T-cell (primary cell): ENCODE measurements around the gene ZFAND5. TPM values are rescaled to one million over a fixed set of nuclear protein-coding genes. Genes with fewer than 3 reads are reported as not detected.
A peak's percentile ranks its signal among the peaks of the same experiment; 100 is the strongest.

ENCODE experiments used
- ATAC-seq, 4 experiments: fragments of 200-7000 bp in 3 of 4; fragments of 150-1000 bp in 1 of 4; cut with Tn5 transposase; replicated peaks in 1 of 4; 1 replicate in 3 of 4; 2 replicates in 1 of 4; pipeline ENCODE4 v1.10.0; 2021; ENCODE audit warnings: moderate library complexity in 3 of 4, mild to moderate bottlenecking in 2 of 4, moderate number of reproducible peaks in 1 of 4
- CTCF ChIA-PET, 2 donors: fragments of 300-600 bp; sonication (Branson Sonifier 250); formaldehyde crosslinking; loops; one replicate each; lab custom pipeline; 2022; ENCODE audit warnings: antibody characterized with exemption in 2 of 2; lab: Charles Lee
- POLR2A ChIA-PET, 2 donors: fragments of 300-600 bp; sonication (Branson Sonifier 250); formaldehyde crosslinking; loops; one replicate each; lab custom pipeline; 2022; ENCODE audit warnings: antibody characterized with exemption in 2 of 2; lab: Charles Lee
- DNase-seq, 35 experiments: peaks; one replicate each; pipeline versions ENCODE4 v3.0.0 to v3.0.0-alpha.2; 2013 to 2023
- H3K27ac ChIP-seq: one replicate; pipeline ENCODE4 v1.5.1; 2013; ENCODE audit warnings: low read length
- H3K27me3 ChIP-seq, 2 experiments: replicated peaks in 1 of 2; 1 replicate in 1 of 2; 2 replicates in 1 of 2; pipeline versions ENCODE4 v1.6.1 to v1.7.0; 2013; ENCODE audit warnings: low read length in 1 of 2, mixed read lengths in 1 of 2; ENCODE audit not compliant: control insufficient read depth in 2 of 2, insufficient read depth in 2 of 2; ENCODE audit errors: extremely low read depth in 1 of 2
- H3K36me3 ChIP-seq, 2 donors: 1 replicate in 1 of 2; 2 replicates in 1 of 2; pipeline versions ENCODE4 v1.6.1 to v1.7.0; 2013; ENCODE audit warnings: low read length in 1 of 2; ENCODE audit not compliant: control insufficient read depth in 2 of 2, insufficient read depth in 1 of 2; ENCODE audit errors: extremely low read depth in 1 of 2
- H3K4me1 ChIP-seq, 2 experiments: 1 replicate in 1 of 2; 2 replicates in 1 of 2; pipeline versions ENCODE4 v1.6.1 to v1.7.0; 2013; ENCODE audit warnings: low read length in 2 of 2, mixed read lengths in 1 of 2; ENCODE audit not compliant: insufficient read depth in 2 of 2, control insufficient read depth in 1 of 2; ENCODE audit errors: extremely low read depth in 1 of 2
- H3K4me3 ChIP-seq, 2 donors: 1 replicate in 1 of 2; 2 replicates in 1 of 2; pipeline versions ENCODE4 v1.5.1 to v1.7.0; 2013; ENCODE audit warnings: mild to moderate bottlenecking in 2 of 2, low read length in 1 of 2, moderate library complexity in 1 of 2; ENCODE audit not compliant: control insufficient read depth in 1 of 2; ENCODE audit errors: extremely low read depth in 1 of 2
- H3K9me3 ChIP-seq: 2 replicates; pipeline ENCODE4 v1.7.0; 2013
- H3K27ac Mint-ChIP-seq, 2 donors: one replicate each; pipeline ENCODE4 v1.8.0; 2020 to 2021; ENCODE audit warnings: mild to moderate bottlenecking in 2 of 2, mixed read lengths in 2 of 2
- H3K27me3 Mint-ChIP-seq, 2 donors: one replicate each; pipeline ENCODE4 v1.8.0; 2021 to 2022; ENCODE audit warnings: mixed read lengths in 2 of 2
- H3K36me3 Mint-ChIP-seq: one replicate; pipeline ENCODE4 v1.8.0; 2021; ENCODE audit warnings: mixed read lengths
- H3K4me1 Mint-ChIP-seq, 3 donors: one replicate each; pipeline ENCODE4 v1.8.0; 2020 to 2022; ENCODE audit warnings: mixed read lengths in 3 of 3, mild to moderate bottlenecking in 1 of 3
- H3K4me3 Mint-ChIP-seq, 3 donors: one replicate each; pipeline ENCODE4 v1.8.0; 2020 to 2022; ENCODE audit warnings: mild to moderate bottlenecking in 3 of 3, mixed read lengths in 3 of 3, moderate library complexity in 3 of 3
- H3K9me3 Mint-ChIP-seq, 3 donors: one replicate each; pipeline ENCODE4 v1.8.0; 2020 to 2022; ENCODE audit warnings: mixed read lengths in 3 of 3
- WGBS: methylation state at CpG from one replicate; pipeline ENCODE4 v1.1.5; 2013; ENCODE audit warnings: missing lambda C conversion rate; ENCODE audit not compliant: insufficient coverage; 5-methylcytosine and 5-hydroxymethylcytosine counted together
- total RNA-seq, 35 experiments: library from RNA in 6 of 35; stranded (reverse) in 6 of 35; fragments of 120-200 nt in 1 of 35; gene quantifications; one replicate each; pipeline versions ENCODE4 v1.2.1 to v1.2.4 and lab custom pipeline; 2013 to 2026

The ZFAND5 gene
- total RNA-seq, 5 donors from 2014 or later (not counting 1 experiment from before 2014, with no cell fraction given) = 112 to 275 (median 118) TPM

GRCh38 chr9:72365525-72366256, 683 bp upstream of the ZFAND5 start:
- no peaks in the 10 kb centered on the region for H3K36me3 ChIP-seq
- Mint-ChIP-seq H3K27ac (peak overlapping the region; percentile 97 to 99), H3K27me3 (no peaks in the 10 kb centered on the region), H3K4me1 (peaks cover 32 to 40% (median 32%) of the 10 kb centered on the region in 3 donors), H3K9me3 (no peaks in the 10 kb centered on the region), H3K4me3 (peak overlapping the region; percentile 92 to 95 (median 93)), H3K36me3 (peaks cover 2% of the 10 kb centered on the region)
- ChIA-PET POLR2A (interaction anchor here (0.6 to 1.8 kb wide), 7 partner anchors 9 to 1947 kb away, joined by 3 to 10 read pairs (median 6); partner anchors contain the start of genes ABHD17B (in 1 of the 2) and C9orf85 (in 1 of the 2)), CTCF (interaction anchor here in 1 of 2 donors (1.0 kb wide), 1 partner anchor 23 kb away, joined by 5 read pairs; no protein-coding TSS in a partner anchor)
- peak overlapping the region; percentile 100 for H3K27ac ChIP-seq
- no peaks in the 10 kb centered on the region for H3K27me3 ChIP-seq
- H3K4me3 ChIP-seq = peak overlapping the region; percentile 74 to 98
- DNase-seq (peak in 34 of 35 experiments; percentile 18 to 72 (median 46)), ATAC-seq (peak; percentile 29 to 33 (median 32))
- peaks cover 16 to 25% of the 10 kb centered on the region in 2 experiments for H3K4me1 ChIP-seq
- H3K9me3 ChIP-seq = no peaks in the 10 kb centered on the region
- under 1% methylated on average over 31 of the region's 38 CpGs for WGBS

GRCh38 chr9:72363908-72364678, 915 bp downstream of the ZFAND5 start:
- peak overlapping the region; percentile 45 for H3K27ac ChIP-seq
- Mint-ChIP-seq H3K36me3 (peaks cover 5% of the 10 kb centered on the region), H3K27ac (peak overlapping the region; percentile 87 to 94), H3K4me1 (peaks cover 48 to 52% (median 48%) of the 10 kb centered on the region in 3 donors), H3K27me3 (no peaks in the 10 kb centered on the region), H3K4me3 (peak overlapping the region; percentile 92 to 95 (median 93)), H3K9me3 (no peaks in the 10 kb centered on the region)
- ATAC-seq (peak; percentile 58 to 68 (median 66)), DNase-seq (peak in 34 of 35 experiments; percentile 4 to 82 (median 69))
- H3K4me1 ChIP-seq = peaks cover 16 to 27% of the 10 kb centered on the region in 2 experiments
- CTCF ChIA-PET = interaction anchor here in 1 of 2 donors (0.6 kb wide), 1 partner anchor 35 kb away, joined by 3 read pairs; no protein-coding TSS in a partner anchor
- WGBS = under 1% methylated on average over 69 of the region's 73 CpGs
- POLR2A ChIA-PET = interaction anchor here (0.6 to 1.8 kb wide), 5 partner anchors 13 to 726 kb away, joined by 5 to 8 read pairs (median 7); partner anchors contain the start of genes ABHD17B (in 1 of the 2) and C9orf85 (in 1 of the 2)
- H3K4me3 ChIP-seq = peak overlapping the region; percentile 96 to 98
- no peaks in the 10 kb centered on the region for H3K9me3 ChIP-seq
- no peaks in the 10 kb centered on the region for H3K27me3 ChIP-seq
- H3K36me3 ChIP-seq = peaks cover 0 to 15% of the 10 kb centered on the region in 2 donors

GRCh38 chr9:72363236-72363635, 1.8 kb downstream of the ZFAND5 start:
- H3K9me3 Mint-ChIP-seq = no peaks in the 10 kb centered on the region
- POLR2A ChIA-PET = interaction anchor here (0.6 to 1.8 kb wide), 6 partner anchors 10 to 765 kb away, joined by 3 to 7 read pairs (median 3); no protein-coding TSS in a partner anchor

GRCh38 chr9:72362680-72363139, 2.3 kb downstream of the ZFAND5 start:
- peak overlapping the region; percentile 96 to 98 for H3K4me3 ChIP-seq
- peaks cover 0 to 26% of the 10 kb centered on the region in 2 donors for H3K36me3 ChIP-seq
- Mint-ChIP-seq H3K27ac (peak overlapping the region; percentile 61 to 87), H3K4me1 (peaks cover 62 to 66% (median 62%) of the 10 kb centered on the region in 3 donors), H3K27me3 (no peaks in the 10 kb centered on the region), H3K4me3 (peak overlapping the region; percentile 92 to 95 (median 93)), H3K36me3 (peaks cover 15% of the 10 kb centered on the region), H3K9me3 (no peaks in the 10 kb centered on the region)
- DNase-seq (peak in 31 of 35 experiments; percentile 4 to 53 (median 17)), ATAC-seq (no peak)
- no peaks in the 10 kb centered on the region for H3K27me3 ChIP-seq
- H3K27ac ChIP-seq = no peak overlapping the region
- ChIA-PET CTCF (interaction anchor here in 1 of 2 donors (0.6 to 1.4 kb wide), 4 partner anchors 71 to 1944 kb away, joined by 3 to 4 read pairs (median 3); no protein-coding TSS in a partner anchor), POLR2A (interaction anchor here (0.6 to 1.8 kb wide), 9 partner anchors 9 to 790 kb away, joined by 3 to 7 read pairs (median 3); no protein-coding TSS in a partner anchor)
- peaks cover 16 to 34% of the 10 kb centered on the region in 2 experiments for H3K4me1 ChIP-seq
- 0% methylated on average over 1 of the region's 2 CpGs for WGBS
- H3K9me3 ChIP-seq = no peaks in the 10 kb centered on the region

More at GRCh38 chr9:72363236-72363635, 1.8 kb downstream of the ZFAND5 start:
- peaks cover 0 to 21% of the 10 kb centered on the region in 2 donors for H3K36me3 ChIP-seq
- Mint-ChIP-seq H3K4me3 (peak overlapping the region; percentile 92 to 95 (median 93)), H3K36me3 (peaks cover 11% of the 10 kb centered on the region), H3K27me3 (no peaks in the 10 kb centered on the region), H3K4me1 (peaks cover 56 to 60% (median 57%) of the 10 kb centered on the region in 3 donors), H3K27ac (peak overlapping the region; percentile 61 to 87)
- peak overlapping the region; percentile 96 to 98 for H3K4me3 ChIP-seq
- CTCF ChIA-PET = interaction anchor here in 1 of 2 donors (0.7 to 1.4 kb wide), 2 partner anchors 227 to 231 kb away, joined by 3 read pairs; no protein-coding TSS in a partner anchor
- ATAC-seq = no peak
- peak overlapping the region; percentile 45 for H3K27ac ChIP-seq
- H3K27me3 ChIP-seq = no peaks in the 10 kb centered on the region
- no peaks in the 10 kb centered on the region for H3K9me3 ChIP-seq
- H3K4me1 ChIP-seq = peaks cover 16 to 30% of the 10 kb centered on the region in 2 experiments
- peak in 1 of 35 experiments; percentile 12 for DNase-seq
- WGBS = no CpG with 5 or more reads among the region's 2 CpGs

DNA sequence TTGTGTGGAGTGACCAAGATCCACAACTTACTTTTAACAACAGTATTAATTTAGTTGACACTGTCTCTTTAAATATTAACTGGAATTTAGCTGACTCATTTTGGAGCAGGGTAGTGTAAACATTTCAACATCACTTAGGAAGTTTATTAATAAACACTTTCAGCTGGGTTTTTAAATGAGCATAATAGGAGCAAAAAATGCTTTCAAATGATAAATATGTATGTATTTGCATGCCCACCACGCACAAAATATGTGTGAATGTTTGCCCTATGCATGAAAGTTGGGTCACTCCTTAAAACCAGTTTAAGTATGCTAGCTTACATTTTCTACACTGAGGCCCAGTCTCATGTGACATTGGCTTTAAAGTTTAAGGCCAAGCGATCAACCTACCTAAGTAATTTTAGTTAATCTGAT, 2.9 kb downstream of the ZFAND5 start:
- no peaks in the 10 kb centered on the region for H3K27me3 Mint-ChIP-seq
- POLR2A ChIA-PET = interaction anchor here in 1 of 2 donors (0.7 to 1.0 kb wide), 4 partner anchors 11 to 791 kb away, joined by 3 to 4 read pairs (median 4); no protein-coding TSS in a partner anchor
- H3K9me3 ChIP-seq = no peaks in the 10 kb centered on the region
- H3K9me3 Mint-ChIP-seq = no peaks in the 10 kb centered on the region
- peak overlapping the region; percentile 28 to 61 for H3K27ac Mint-ChIP-seq
- H3K27me3 ChIP-seq = no peaks in the 10 kb centered on the region
- H3K4me3 ChIP-seq = no peak overlapping the region
- ATAC-seq = no peak
- peak in 1 of 35 experiments; percentile 3 for DNase-seq
- WGBS = 20% methylated on average over 1 of the region's 2 CpGs
- peak overlapping the region; percentile 92 to 95 (median 93) for H3K4me3 Mint-ChIP-seq
- peaks cover 19% of the 10 kb centered on the region for H3K36me3 Mint-ChIP-seq
- CTCF ChIA-PET = interaction anchor here in 1 of 2 donors (0.6 to 1.4 kb wide), 3 partner anchors 70 to 1943 kb away, joined by 3 to 4 read pairs (median 3); no protein-coding TSS in a partner anchor
- H3K27ac ChIP-seq = no peak overlapping the region
- peaks cover 16 to 34% of the 10 kb centered on the region in 2 experiments for H3K4me1 ChIP-seq
- H3K36me3 ChIP-seq = peaks cover 0 to 29% of the 10 kb centered on the region in 2 donors
- peaks cover 68 to 71% (median 68%) of the 10 kb centered on the region in 3 donors for H3K4me1 Mint-ChIP-seq
